ENCODE measurements around the gene PAGE1.

The PAGE1 gene

DNA sequence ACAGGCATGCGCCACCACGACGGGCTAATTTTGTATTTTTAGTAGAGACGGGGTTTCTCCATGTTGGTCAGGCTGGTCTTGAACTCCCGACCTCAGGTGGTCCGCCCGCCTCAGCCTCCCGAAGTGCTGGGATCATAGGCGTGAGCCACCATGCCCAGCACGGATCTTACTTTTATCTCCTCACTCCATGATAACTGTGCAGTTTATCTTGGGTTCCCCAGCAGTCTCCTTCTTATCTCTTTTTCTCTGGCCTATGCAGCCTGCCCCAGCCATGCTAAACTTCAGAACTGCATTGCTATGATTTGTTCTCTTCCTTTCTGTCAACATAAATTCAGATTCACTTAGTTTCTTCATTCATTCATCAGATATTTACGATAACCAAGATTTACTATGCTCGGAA, 22.4 kb downstream of the PAGE1 start:
- no peak for DNase-seq (ENCODE audit: low spot score in 2 of 2)
- Mint-ChIP-seq H3K27me3 (peaks cover 8% of the 10 kb centered on the region), H3K27ac (no peak overlapping the region), H3K4me1 (no peaks in the 10 kb centered on the region), H3K9me3 (no peaks in the 10 kb centered on the region), H3K36me3 (no peaks in the 10 kb centered on the region), H3K4me3 (no peak overlapping the region)
- no peak for ATAC-seq (ENCODE audit: low read depth)

DNA sequence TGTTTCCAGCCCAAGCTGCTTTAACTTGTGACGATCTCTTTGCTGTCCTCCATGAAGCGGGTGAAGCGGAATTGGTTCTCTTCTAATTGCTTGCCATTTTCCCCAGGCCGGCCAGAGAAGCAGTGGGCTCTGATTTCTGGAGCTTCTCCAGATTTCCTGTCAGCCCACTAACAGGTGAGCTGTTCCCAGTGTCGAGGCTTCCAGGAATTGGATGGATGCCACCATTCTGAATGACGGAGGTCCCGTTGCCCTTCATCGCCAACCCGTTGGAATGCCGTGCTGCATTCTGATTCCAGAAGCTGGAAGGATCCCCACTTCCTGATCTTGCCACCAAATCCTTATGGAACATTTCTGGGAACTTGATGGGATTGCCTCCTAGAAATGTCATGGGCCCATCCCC, 31.0 kb downstream of the PAGE1 start:
- no peaks in the 10 kb centered on the region for H3K9me3 Mint-ChIP-seq
- DNase-seq (ENCODE audit: low spot score in 2 of 2), result no peak
- no peaks in the 10 kb centered on the region for H3K36me3 Mint-ChIP-seq
- no peak overlapping the region for H3K4me3 Mint-ChIP-seq
- no peaks in the 10 kb centered on the region for H3K27me3 Mint-ChIP-seq
- no peak overlapping the region for H3K27ac Mint-ChIP-seq
- H3K4me1 Mint-ChIP-seq, result no peaks in the 10 kb centered on the region
- ATAC-seq (ENCODE audit: low read depth), result no peak

DNA sequence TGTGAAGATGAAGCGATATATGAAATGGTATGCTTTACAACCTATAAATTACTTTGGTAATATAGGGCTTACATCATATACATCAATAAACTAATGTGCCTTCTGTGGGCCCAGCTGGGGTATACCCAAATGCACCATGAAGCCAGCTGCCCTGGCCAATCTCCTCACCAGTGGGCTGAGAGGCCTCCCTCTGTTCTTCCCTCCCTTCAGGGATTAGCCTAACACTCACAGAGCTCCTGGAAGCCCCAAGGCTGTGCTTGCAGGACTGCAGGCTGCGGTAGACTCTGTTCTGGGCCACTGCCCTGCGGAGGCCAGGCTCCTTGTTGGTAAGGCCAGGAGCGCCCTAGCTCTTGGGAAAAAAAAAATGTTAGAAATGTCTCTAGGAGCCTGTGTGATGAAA, 33.9 kb downstream of the PAGE1 start:
- H3K36me3 Mint-ChIP-seq, result no peaks in the 10 kb centered on the region
- H3K27ac Mint-ChIP-seq, result no peak overlapping the region

DNA sequence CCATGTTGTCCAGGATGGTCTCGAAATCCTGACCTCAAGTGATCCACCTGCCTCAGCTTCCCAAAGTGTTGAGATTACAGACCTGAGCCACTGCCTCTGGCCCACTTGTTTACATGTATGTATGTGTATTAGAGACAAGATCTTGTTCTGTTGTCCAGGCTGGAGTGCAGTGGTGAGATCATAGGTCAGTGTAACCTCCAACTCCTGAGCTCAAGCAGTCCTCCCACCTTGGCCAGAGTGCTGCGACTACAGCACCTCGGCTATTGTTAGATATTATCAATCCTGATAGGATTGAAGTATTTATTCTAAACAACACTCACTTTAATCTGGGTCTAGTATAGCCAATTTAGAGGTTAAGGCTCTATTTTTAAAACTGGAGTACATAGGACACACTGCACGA, 36.0 kb downstream of the PAGE1 start:
- Mint-ChIP-seq H3K27ac (no peak overlapping the region), H3K4me3 (no peak overlapping the region), H3K27me3 (peaks cover 3% of the 10 kb centered on the region), H3K9me3 (no peaks in the 10 kb centered on the region), H3K36me3 (no peaks in the 10 kb centered on the region), H3K4me1 (no peaks in the 10 kb centered on the region)
- no peak for ATAC-seq (ENCODE audit: low read depth)
- no peak for DNase-seq (ENCODE audit: low spot score in 2 of 2)

More for the DNA sequence above, 33.9 kb downstream of the PAGE1 start:
- H3K27me3 Mint-ChIP-seq, result no peaks in the 10 kb centered on the region
- DNase-seq (ENCODE audit: low spot score in 2 of 2) (no peak), ATAC-seq (ENCODE audit: low read depth) (no peak)
- H3K9me3 Mint-ChIP-seq, result no peaks in the 10 kb centered on the region
- H3K4me1 Mint-ChIP-seq, result no peaks in the 10 kb centered on the region
- H3K4me3 Mint-ChIP-seq, result no peak overlapping the region

DNA sequence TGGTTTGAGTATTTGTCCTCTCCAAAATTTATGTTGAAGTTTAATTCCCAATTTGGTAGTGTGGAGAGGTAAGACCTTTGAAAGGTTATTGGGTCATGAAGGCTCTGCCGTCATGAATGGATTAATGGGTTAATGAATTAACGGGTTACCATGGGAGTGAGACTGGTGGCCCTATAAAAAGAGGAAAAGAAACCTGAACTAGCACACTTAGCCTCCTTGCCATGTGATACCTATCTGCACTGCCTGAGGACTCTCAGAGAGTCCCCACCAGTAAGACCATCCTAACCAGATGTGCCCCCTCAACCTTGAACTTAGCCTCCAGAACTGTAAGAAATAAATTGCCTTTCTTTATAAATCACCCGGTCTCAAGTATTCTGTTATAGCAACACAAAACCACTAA, 39.3 kb downstream of the PAGE1 start:
- H3K4me1 Mint-ChIP-seq, result no peaks in the 10 kb centered on the region
- ATAC-seq (ENCODE audit: low read depth), result no peak
- no peaks in the 10 kb centered on the region for H3K9me3 Mint-ChIP-seq
- peaks cover 5% of the 10 kb centered on the region for H3K27me3 Mint-ChIP-seq
- no peak for DNase-seq (ENCODE audit: low spot score in 2 of 2)
- H3K4me3 Mint-ChIP-seq, result no peak overlapping the region
- H3K36me3 Mint-ChIP-seq, result no peaks in the 10 kb centered on the region
- H3K27ac Mint-ChIP-seq, result no peak overlapping the region

DNA sequence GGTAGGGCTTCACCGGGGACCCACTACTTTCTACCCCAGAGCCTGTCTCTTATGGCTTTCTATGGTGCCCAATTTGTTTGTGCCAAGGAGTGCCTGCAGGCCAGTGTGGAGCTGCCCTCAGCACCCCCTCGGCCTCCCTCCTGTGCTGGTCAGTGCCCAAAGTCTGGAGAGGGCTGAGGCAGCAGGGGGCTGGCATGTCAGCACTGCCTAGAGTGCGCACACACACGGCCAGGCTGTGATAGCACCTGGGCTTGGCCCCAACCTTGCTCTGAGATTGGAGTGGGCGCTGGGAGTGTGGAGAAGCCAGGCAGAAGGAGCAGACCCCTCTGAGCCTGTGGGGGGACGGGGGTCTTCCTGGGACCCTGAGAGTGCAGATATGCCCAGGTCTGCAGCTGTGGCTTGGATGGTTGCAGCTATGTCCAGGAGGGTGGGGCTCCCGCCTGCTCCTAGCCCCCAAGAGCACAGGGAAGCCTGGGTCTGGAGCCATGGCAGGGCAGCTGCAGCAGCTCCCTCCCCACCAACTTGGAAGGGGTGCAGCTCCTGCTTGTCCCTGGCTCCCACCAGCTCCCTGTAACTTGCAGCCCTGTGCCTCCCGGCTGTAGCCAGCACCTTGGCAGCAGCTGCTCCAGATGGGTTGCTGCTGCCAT, 50.7 kb downstream of the PAGE1 start:
- Mint-ChIP-seq H3K27me3 (no peaks in the 10 kb centered on the region), H3K4me3 (no peak overlapping the region), H3K36me3 (no peaks in the 10 kb centered on the region), H3K4me1 (no peaks in the 10 kb centered on the region), H3K9me3 (no peaks in the 10 kb centered on the region), H3K27ac (no peak overlapping the region)
- DNase-seq (ENCODE audit: low spot score in 2 of 2) (no peak), ATAC-seq (ENCODE audit: low read depth) (no peak)
